Gastroesophageal sphincter (tissue), 3 donors: ENCODE measurements around the gene RBFOX2.

ENCODE experiments used
- POLR2A ChIP-seq, 2 donors: fragments of 450-650 bp; IDR thresholded peaks; one replicate each; pipeline ENCODE4 v1.6.1; 2017; ENCODE audit warnings: antibody characterized with exemption in 2 of 2, mild to moderate bottlenecking in 2 of 2, moderate library complexity in 1 of 2
- TF ChIP-seq, protein P1 (sequence below), 4 experiments: fragments of 200-600 bp in 2 of 4; fragments of 450-650 bp in 2 of 4; sonication (generic) in 1 of 4; IDR thresholded peaks; one replicate each; pipeline ENCODE4 v1.5.1; 2017 to 2019; ENCODE audit warnings: antibody characterized with exemption in 4 of 4, mild to moderate bottlenecking in 2 of 4, moderate library complexity in 2 of 4

DNA sequence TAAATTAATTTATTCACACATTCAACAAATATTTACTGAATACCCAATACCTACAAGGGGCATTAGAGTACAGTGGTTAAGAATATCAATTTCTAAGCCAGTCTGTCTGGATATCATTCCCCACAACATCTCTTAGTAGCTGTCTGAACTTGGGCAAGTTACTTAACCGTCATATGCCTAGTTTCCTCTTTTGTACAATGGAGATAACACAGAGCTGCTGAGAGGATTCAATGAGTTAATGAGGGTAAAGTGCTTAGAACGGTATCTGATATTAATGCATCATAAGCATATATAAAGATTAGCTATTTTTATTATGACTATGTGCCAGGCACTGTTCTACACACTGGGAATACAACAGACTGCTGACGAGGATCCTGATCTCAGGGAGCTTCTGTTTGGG lies 194.6 kb downstream of the RBFOX2 start:
- TF ChIP-seq POLR2A (IDR thresholded peaks at IDR 0.05), result no peak
- TF ChIP-seq, protein P1, sequence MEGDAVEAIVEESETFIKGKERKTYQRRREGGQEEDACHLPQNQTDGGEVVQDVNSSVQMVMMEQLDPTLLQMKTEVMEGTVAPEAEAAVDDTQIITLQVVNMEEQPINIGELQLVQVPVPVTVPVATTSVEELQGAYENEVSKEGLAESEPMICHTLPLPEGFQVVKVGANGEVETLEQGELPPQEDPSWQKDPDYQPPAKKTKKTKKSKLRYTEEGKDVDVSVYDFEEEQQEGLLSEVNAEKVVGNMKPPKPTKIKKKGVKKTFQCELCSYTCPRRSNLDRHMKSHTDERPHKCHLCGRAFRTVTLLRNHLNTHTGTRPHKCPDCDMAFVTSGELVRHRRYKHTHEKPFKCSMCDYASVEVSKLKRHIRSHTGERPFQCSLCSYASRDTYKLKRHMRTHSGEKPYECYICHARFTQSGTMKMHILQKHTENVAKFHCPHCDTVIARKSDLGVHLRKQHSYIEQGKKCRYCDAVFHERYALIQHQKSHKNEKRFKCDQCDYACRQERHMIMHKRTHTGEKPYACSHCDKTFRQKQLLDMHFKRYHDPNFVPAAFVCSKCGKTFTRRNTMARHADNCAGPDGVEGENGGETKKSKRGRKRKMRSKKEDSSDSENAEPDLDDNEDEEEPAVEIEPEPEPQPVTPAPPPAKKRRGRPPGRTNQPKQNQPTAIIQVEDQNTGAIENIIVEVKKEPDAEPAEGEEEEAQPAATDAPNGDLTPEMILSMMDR (IDR thresholded peaks at IDR 0.05), result no peak
